Activated CD4-positive, alpha-beta memory T cell treated with anti-CD3 and anti-CD28 coated beads, Interleukin-2, amount 10 ng/mL, durations not matched to agents 7 days and 5 days (primary cell): Measurements from ENCODE around the gene OR2AT4. TPM values are rescaled to one million over a fixed set of nuclear protein-coding genes. Genes with fewer than 3 reads are reported as not detected.
"Not testable (repeated sequence)": the region's sequence is repeated elsewhere in the genome, so short reads cannot be mapped to it uniquely, and the experiment has no call there.

ENCODE experiments used
- CTCF ChIA-PET: fragments of 350-600 bp; sonication (Branson Sonifier 250); formaldehyde crosslinking; loops from one replicate; lab custom pipeline; 2021; ENCODE audit warnings: antibody characterized with exemption, inconsistent platforms; lab: Charles Lee
- POLR2A ChIA-PET: fragments of 350-600 bp; sonication (Branson Sonifier 250); formaldehyde crosslinking; loops from one replicate; lab custom pipeline; 2021; ENCODE audit warnings: antibody characterized with exemption; lab: Charles Lee
- DNase-seq: peaks from one replicate; pipeline ENCODE4 v3.0.0-alpha.2; 2020
- H3K27ac Mint-ChIP-seq: one replicate; pipeline ENCODE4 v1.8.0; 2021; ENCODE audit warnings: mild to moderate bottlenecking, mixed read lengths
- H3K27me3 Mint-ChIP-seq: one replicate; pipeline ENCODE4 v1.8.0; 2021; ENCODE audit warnings: mixed read lengths
- H3K36me3 Mint-ChIP-seq: one replicate; pipeline ENCODE4 v1.8.0; 2021; ENCODE audit warnings: low read depth, mixed read lengths
- H3K4me1 Mint-ChIP-seq: one replicate; pipeline ENCODE4 v1.8.0; 2021; ENCODE audit warnings: mixed read lengths
- H3K4me3 Mint-ChIP-seq: one replicate; pipeline ENCODE4 v1.8.0; 2021; ENCODE audit warnings: mild to moderate bottlenecking, mixed read lengths
- H3K9me3 Mint-ChIP-seq: one replicate; pipeline ENCODE4 v1.8.0; 2021; ENCODE audit warnings: mixed read lengths
- total RNA-seq, 2 experiments: library from RNA; stranded (reverse); gene quantifications; one replicate each; pipeline ENCODE4 v1.2.3, GENCODE V29; 2021

The OR2AT4 gene
- total RNA-seq, 2 experiments from 2014 or later = not detected

- Mint-ChIP-seq H3K27me3 (peaks cover 20% of the 10 kb centered on the region), H3K36me3 (no peaks in the 10 kb centered on the region), H3K4me1 (peaks cover 28% of the 10 kb centered on the region), H3K27ac (no peak overlapping the region), H3K9me3 (no peaks in the 10 kb centered on the region), H3K4me3 (no peak overlapping the region)
- POLR2A ChIA-PET = no interaction called here
- DNase-seq = no peak
- CTCF ChIA-PET = interaction anchor here (1.5 kb wide), 1 partner anchor 142 kb away, joined by 3 read pairs; the partner anchor contains the start of gene TPBGL
Measured at GRCh38 chr11:75099635-75100034, 3.0 kb upstream of the OR2AT4 start.

GRCh38 chr11:75098835-75099439, 2.3 kb upstream of the OR2AT4 start:
- Mint-ChIP-seq H3K27me3 (peaks cover 25% of the 10 kb centered on the region), H3K4me1 (peaks cover 25% of the 10 kb centered on the region)
- POLR2A ChIA-PET, H3K4me3 Mint-ChIP-seq, H3K9me3 Mint-ChIP-seq, H3K27ac Mint-ChIP-seq, DNase-seq, H3K36me3 Mint-ChIP-seq: not testable (repeated sequence)
- CTCF ChIA-PET = interaction anchor here (1.3 kb wide), 1 partner anchor 42 kb away, joined by 3 read pairs; no protein-coding TSS in a partner anchor

- H3K4me3 Mint-ChIP-seq, POLR2A ChIA-PET, DNase-seq, H3K27ac Mint-ChIP-seq, H3K9me3 Mint-ChIP-seq, H3K36me3 Mint-ChIP-seq: not testable (repeated sequence)
- CTCF ChIA-PET = interaction anchor here (0.8 to 1.3 kb wide), 2 partner anchors 13 to 43 kb away, joined by 3 read pairs; no protein-coding TSS in a partner anchor
- Mint-ChIP-seq H3K4me1 (peaks cover 17% of the 10 kb centered on the region), H3K27me3 (peaks cover 28% of the 10 kb centered on the region)
Measured at GRCh38 chr11:75098181-75098580, 1.5 kb upstream of the OR2AT4 start.

GRCh38 chr11:75097173-75097557, 489 bp upstream of the OR2AT4 start:
- Mint-ChIP-seq H3K9me3 (no peaks in the 10 kb centered on the region), H3K4me1 (peaks cover 14% of the 10 kb centered on the region), H3K27me3 (peaks cover 30% of the 10 kb centered on the region), H3K4me3 (no peak overlapping the region), H3K27ac (no peak overlapping the region), H3K36me3 (no peaks in the 10 kb centered on the region)
- ChIA-PET POLR2A (no interaction called here), CTCF (interaction anchor here (0.8 kb wide), 1 partner anchor 14 kb away, joined by 3 read pairs; no protein-coding TSS in a partner anchor)
- no peak for DNase-seq

- peaks cover 13% of the 10 kb centered on the region for H3K9me3 Mint-ChIP-seq
- POLR2A ChIA-PET, H3K36me3 Mint-ChIP-seq, H3K4me3 Mint-ChIP-seq, H3K27ac Mint-ChIP-seq, DNase-seq, CTCF ChIA-PET: not testable (repeated sequence)
- H3K4me1 Mint-ChIP-seq = peaks cover 11% of the 10 kb centered on the region
- H3K27me3 Mint-ChIP-seq = peaks cover 47% of the 10 kb centered on the region
Measured at GRCh38 chr11:75094382-75094781, 2.3 kb downstream of the OR2AT4 start.

GRCh38 chr11:75090671-75091177, 6.0 kb downstream of the OR2AT4 start:
- H3K27me3 Mint-ChIP-seq = peaks cover 60% of the 10 kb centered on the region
- CTCF ChIA-PET = no interaction called here
- H3K27ac Mint-ChIP-seq = no peak overlapping the region
- H3K36me3 Mint-ChIP-seq = peaks cover 6% of the 10 kb centered on the region
- H3K4me3 Mint-ChIP-seq = no peak overlapping the region
- H3K9me3 Mint-ChIP-seq = peaks cover 13% of the 10 kb centered on the region
- DNase-seq = no peak
- POLR2A ChIA-PET = no interaction called here
- H3K4me1 Mint-ChIP-seq = peaks cover 8% of the 10 kb centered on the region

- ChIA-PET POLR2A (no interaction called here), CTCF (no interaction called here)
- no peak overlapping the region for H3K4me3 Mint-ChIP-seq
- peaks cover 8% of the 10 kb centered on the region for H3K4me1 Mint-ChIP-seq
- peaks cover 61% of the 10 kb centered on the region for H3K27me3 Mint-ChIP-seq
- DNase-seq = no peak
- H3K9me3 Mint-ChIP-seq = peaks cover 13% of the 10 kb centered on the region
- H3K27ac Mint-ChIP-seq = no peak overlapping the region
- peaks cover 6% of the 10 kb centered on the region for H3K36me3 Mint-ChIP-seq
Measured at GRCh38 chr11:75087319-75088305, 9.1 kb downstream of the OR2AT4 start.

GRCh38 chr11:75084883-75085282, 11.8 kb downstream of the OR2AT4 start:
- DNase-seq = no peak
- H3K27ac Mint-ChIP-seq = no peak overlapping the region
- no peaks in the 10 kb centered on the region for H3K9me3 Mint-ChIP-seq
- H3K4me1 Mint-ChIP-seq = no peaks in the 10 kb centered on the region
- H3K27me3 Mint-ChIP-seq = peaks cover 49% of the 10 kb centered on the region
- no peaks in the 10 kb centered on the region for H3K36me3 Mint-ChIP-seq
- H3K4me3 Mint-ChIP-seq = no peak overlapping the region
- ChIA-PET CTCF (no interaction called here), POLR2A (no interaction called here)

- DNase-seq = no peak
- H3K4me3 Mint-ChIP-seq = no peak overlapping the region
- no peaks in the 10 kb centered on the region for H3K9me3 Mint-ChIP-seq
- peaks cover 46% of the 10 kb centered on the region for H3K27me3 Mint-ChIP-seq
- no peaks in the 10 kb centered on the region for H3K36me3 Mint-ChIP-seq
- CTCF ChIA-PET = no interaction called here
- H3K4me1 Mint-ChIP-seq = no peaks in the 10 kb centered on the region
- H3K27ac Mint-ChIP-seq = no peak overlapping the region
- POLR2A ChIA-PET = no interaction called here
Measured at GRCh38 chr11:75083217-75083605, 13.5 kb downstream of the OR2AT4 start.

GRCh38 chr11:75082601-75083216, 14.0 kb downstream of the OR2AT4 start:
- Mint-ChIP-seq H3K36me3 (no peaks in the 10 kb centered on the region), H3K27me3 (peaks cover 45% of the 10 kb centered on the region), H3K4me3 (no peak overlapping the region), H3K9me3 (no peaks in the 10 kb centered on the region), H3K4me1 (no peaks in the 10 kb centered on the region), H3K27ac (no peak overlapping the region)
- ChIA-PET POLR2A (no interaction called here), CTCF (no interaction called here)
- DNase-seq = no peak

- no peak overlapping the region for H3K4me3 Mint-ChIP-seq
- H3K27ac Mint-ChIP-seq = no peak overlapping the region
- DNase-seq = no peak
- H3K9me3 Mint-ChIP-seq = no peaks in the 10 kb centered on the region
- peaks cover 37% of the 10 kb centered on the region for H3K27me3 Mint-ChIP-seq
- ChIA-PET CTCF (no interaction called here), POLR2A (no interaction called here)
- no peaks in the 10 kb centered on the region for H3K4me1 Mint-ChIP-seq
- H3K36me3 Mint-ChIP-seq = no peaks in the 10 kb centered on the region
Measured at GRCh38 chr11:75079546-75079945, 17.1 kb downstream of the OR2AT4 start.

GRCh38 chr11:75078233-75078632, 18.4 kb downstream of the OR2AT4 start:
- ChIA-PET POLR2A (no interaction called here), CTCF (no interaction called here)
- Mint-ChIP-seq H3K36me3 (no peaks in the 10 kb centered on the region), H3K9me3 (no peaks in the 10 kb centered on the region), H3K4me3 (no peak overlapping the region), H3K4me1 (no peaks in the 10 kb centered on the region), H3K27ac (no peak overlapping the region), H3K27me3 (peaks cover 30% of the 10 kb centered on the region)
- DNase-seq = no peak

- peaks cover 27% of the 10 kb centered on the region for H3K27me3 Mint-ChIP-seq
- H3K9me3 Mint-ChIP-seq = no peaks in the 10 kb centered on the region
- H3K4me1 Mint-ChIP-seq = no peaks in the 10 kb centered on the region
- POLR2A ChIA-PET = no interaction called here
- no peak overlapping the region for H3K4me3 Mint-ChIP-seq
- DNase-seq = no peak
- H3K27ac Mint-ChIP-seq = no peak overlapping the region
- CTCF ChIA-PET = no interaction called here
- no peaks in the 10 kb centered on the region for H3K36me3 Mint-ChIP-seq
Measured at GRCh38 chr11:75077316-75077715, 19.4 kb downstream of the OR2AT4 start.
